Type B pancreatic cell (in vitro differentiated cells): ENCODE measurements around the gene BRCA2. TPM values are rescaled to one million over a fixed set of nuclear protein-coding genes. Genes with fewer than 3 reads are reported as not detected.

Source experiments
- DNase-seq: peaks from one replicate; pipeline ENCODE4 v3.0.0; 2021; ENCODE audit warnings: mixed read lengths; ENCODE audit not compliant: unreplicated experiment; ENCODE audit errors: extremely low spot score
- H3K27ac Mint-ChIP-seq: 2 replicates; pipeline ENCODE4 v1.8.0; 2021; ENCODE audit warnings: mild to moderate bottlenecking, mixed read lengths
- H3K27me3 Mint-ChIP-seq: 2 replicates; pipeline ENCODE4 v1.8.0; 2021; ENCODE audit warnings: mixed read lengths
- H3K36me3 Mint-ChIP-seq: 2 replicates; pipeline ENCODE4 v1.8.0; 2021; ENCODE audit warnings: mixed read lengths
- H3K4me1 Mint-ChIP-seq: one replicate; pipeline ENCODE4 v1.8.0; 2021; ENCODE audit warnings: mixed read lengths; ENCODE audit not compliant: unreplicated experiment
- H3K4me3 Mint-ChIP-seq: 2 replicates; pipeline ENCODE4 v1.8.0; 2021; ENCODE audit warnings: mild to moderate bottlenecking, mixed read lengths
- H3K9me3 Mint-ChIP-seq: 2 replicates; pipeline ENCODE4 v1.8.0; 2021; ENCODE audit warnings: mixed read lengths
- total RNA-seq: library from RNA; stranded (reverse); gene quantifications from 2 replicates; pipeline ENCODE4 v1.2.1, GENCODE V29; 2021; ENCODE audit warnings: low replicate concordance
- TF ChIP-seq, protein P1 (sequence below): fragments of 200-600 bp; sonication (generic); conservative IDR thresholded peaks from 2 replicates; pipeline ENCODE4 v1.5.0; 2021; ENCODE audit warnings: antibody characterized with exemption, mild to moderate bottlenecking

BRCA2 gene
- total RNA-seq, 1 donor from 2014 or later, result 10.6 TPM

DNA sequence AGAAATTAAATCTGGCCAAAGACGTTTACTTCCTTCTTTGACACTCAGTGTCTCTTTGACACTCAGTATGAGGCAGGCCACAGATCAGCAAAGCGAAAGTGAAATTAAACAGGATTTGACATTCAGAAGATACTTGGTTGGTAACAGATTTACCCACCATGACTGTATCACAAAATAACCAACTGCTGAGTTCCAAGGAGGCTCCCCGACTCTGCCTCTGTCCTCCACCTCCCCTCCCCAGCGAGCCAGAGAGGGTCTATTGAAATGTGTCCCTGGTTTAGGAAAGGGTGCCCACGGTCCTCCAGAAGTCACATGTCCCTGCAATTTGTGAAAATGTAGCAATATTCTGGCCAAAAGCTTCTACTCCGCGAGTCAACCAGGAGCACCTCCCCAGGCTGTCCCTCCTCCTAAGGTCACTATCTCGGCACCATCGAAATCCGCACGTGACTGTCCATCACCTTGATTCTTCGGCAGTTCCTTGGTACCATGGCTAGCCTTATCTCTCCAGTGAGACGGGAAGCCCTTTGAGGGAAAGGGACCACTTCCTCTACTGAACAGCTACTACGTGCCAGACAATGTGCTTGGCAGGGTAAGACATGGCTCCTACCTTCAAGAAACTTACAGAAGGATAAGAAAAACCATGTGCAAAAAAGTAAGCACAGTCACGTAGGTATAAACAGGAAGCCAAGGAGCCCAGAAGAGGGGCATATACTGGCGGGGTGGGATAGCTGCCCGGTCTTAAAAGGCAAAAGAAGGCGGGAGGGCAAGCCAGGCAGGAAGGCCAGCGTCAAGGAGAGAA, 111.1 kb downstream of the BRCA2 start:
- H3K27ac Mint-ChIP-seq, result peak overlapping the region; percentile 77
- H3K4me1 Mint-ChIP-seq, result peaks cover 17% of the 10 kb centered on the region
- peak overlapping the region; percentile 90 for H3K4me3 Mint-ChIP-seq
- TF ChIP-seq, protein P1, sequence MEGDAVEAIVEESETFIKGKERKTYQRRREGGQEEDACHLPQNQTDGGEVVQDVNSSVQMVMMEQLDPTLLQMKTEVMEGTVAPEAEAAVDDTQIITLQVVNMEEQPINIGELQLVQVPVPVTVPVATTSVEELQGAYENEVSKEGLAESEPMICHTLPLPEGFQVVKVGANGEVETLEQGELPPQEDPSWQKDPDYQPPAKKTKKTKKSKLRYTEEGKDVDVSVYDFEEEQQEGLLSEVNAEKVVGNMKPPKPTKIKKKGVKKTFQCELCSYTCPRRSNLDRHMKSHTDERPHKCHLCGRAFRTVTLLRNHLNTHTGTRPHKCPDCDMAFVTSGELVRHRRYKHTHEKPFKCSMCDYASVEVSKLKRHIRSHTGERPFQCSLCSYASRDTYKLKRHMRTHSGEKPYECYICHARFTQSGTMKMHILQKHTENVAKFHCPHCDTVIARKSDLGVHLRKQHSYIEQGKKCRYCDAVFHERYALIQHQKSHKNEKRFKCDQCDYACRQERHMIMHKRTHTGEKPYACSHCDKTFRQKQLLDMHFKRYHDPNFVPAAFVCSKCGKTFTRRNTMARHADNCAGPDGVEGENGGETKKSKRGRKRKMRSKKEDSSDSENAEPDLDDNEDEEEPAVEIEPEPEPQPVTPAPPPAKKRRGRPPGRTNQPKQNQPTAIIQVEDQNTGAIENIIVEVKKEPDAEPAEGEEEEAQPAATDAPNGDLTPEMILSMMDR, result no peak
- H3K27me3 Mint-ChIP-seq, result peaks cover 15% of the 10 kb centered on the region
- H3K9me3 Mint-ChIP-seq, result peaks cover 4% of the 10 kb centered on the region
- no peak for DNase-seq
- peaks cover 8% of the 10 kb centered on the region for H3K36me3 Mint-ChIP-seq

DNA sequence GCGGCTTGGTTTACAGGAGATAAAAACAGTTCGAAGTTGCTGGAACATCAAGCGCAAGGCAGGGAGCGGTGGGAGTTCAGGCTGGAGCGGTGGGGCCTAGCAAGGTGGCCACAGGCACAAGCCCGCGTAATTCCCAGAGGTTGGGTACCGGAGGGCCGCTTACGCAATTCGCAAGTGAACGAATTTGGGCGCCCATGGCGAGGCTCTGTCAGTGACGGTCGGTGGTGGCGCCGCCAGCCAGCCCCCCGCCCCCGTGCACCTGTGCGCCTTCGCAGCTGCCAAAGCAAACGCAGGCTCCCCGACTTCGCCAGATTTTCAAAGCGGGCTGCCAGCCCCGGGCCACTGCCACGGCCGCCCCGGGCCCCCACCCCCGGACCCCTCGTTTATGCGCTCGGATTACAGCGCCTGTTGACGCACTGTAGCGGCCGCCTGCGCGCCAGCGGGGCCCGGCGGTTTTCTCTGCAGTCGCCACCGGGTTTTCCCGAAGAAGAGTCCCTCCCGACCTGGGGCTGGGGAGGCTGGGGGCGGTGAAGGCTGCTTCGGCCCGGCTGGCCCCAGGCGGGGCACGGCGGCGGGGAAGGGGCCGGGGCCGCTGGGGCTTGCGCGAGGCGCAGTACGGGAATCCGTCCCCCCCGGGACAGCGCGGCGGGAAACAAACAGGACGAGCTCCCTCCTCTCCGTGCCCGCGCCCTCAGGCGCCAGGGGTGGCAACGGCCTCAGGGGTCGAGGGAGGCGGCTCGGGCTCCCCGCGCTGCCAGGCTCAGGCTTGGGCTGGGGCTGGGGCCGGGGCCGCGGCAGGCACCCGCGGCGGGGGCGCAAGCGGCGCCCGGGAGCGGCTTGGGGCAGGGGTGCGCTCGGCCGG, 111.9 kb downstream of the BRCA2 start:
- Mint-ChIP-seq H3K36me3 (peaks cover 8% of the 10 kb centered on the region), H3K9me3 (peaks cover 4% of the 10 kb centered on the region), H3K4me3 (peak overlapping the region; percentile 90), H3K27ac (peak overlapping the region; percentile 77), H3K27me3 (peaks cover 15% of the 10 kb centered on the region), H3K4me1 (peaks cover 17% of the 10 kb centered on the region)
- peak; percentile 71 for DNase-seq
- TF ChIP-seq, protein P1, result no peak

GRCh38 chr13:32427852-32428580, 112.7 kb downstream of the BRCA2 start, which contains the start of gene N4BP2L1:
N4BP2L1 (minus strand) TSS chr13:32428130; CDS start chr13:32428082, 48 bp downstream.
- Mint-ChIP-seq H3K9me3 (peaks cover 4% of the 10 kb centered on the region), H3K36me3 (peaks cover 8% of the 10 kb centered on the region), H3K4me3 (peak within 1 kb of the TSS; percentile 90), H3K4me1 (peaks cover 17% of the 10 kb centered on the region), H3K27me3 (peaks cover 15% of the 10 kb centered on the region), H3K27ac (peak within 1 kb of the TSS; percentile 77)
- TF ChIP-seq, protein P1, result no peak
- DNase-seq, result no peak

- Mint-ChIP-seq H3K4me3 (peak overlapping the region; percentile 88), H3K27ac (peak overlapping the region; percentile 34), H3K36me3 (peaks cover 8% of the 10 kb centered on the region), H3K9me3 (peaks cover 4% of the 10 kb centered on the region), H3K27me3 (peaks cover 15% of the 10 kb centered on the region), H3K4me1 (peaks cover 17% of the 10 kb centered on the region)
- TF ChIP-seq, protein P1, result no peak
- DNase-seq, result no peak
These were observed 113.5 kb downstream of the BRCA2 start for GRCh38 chr13:32428581-32429432.
